GM18858 (cell line): ENCODE results near the gene OCSTAMP.

Experiments
- ATAC-seq: cut with Tn5 transposase; IDR thresholded peaks from one replicate; pipeline ENCODE4 v1.9.1; 2021; ENCODE audit not compliant: unreplicated experiment

The OCSTAMP gene, protein sequence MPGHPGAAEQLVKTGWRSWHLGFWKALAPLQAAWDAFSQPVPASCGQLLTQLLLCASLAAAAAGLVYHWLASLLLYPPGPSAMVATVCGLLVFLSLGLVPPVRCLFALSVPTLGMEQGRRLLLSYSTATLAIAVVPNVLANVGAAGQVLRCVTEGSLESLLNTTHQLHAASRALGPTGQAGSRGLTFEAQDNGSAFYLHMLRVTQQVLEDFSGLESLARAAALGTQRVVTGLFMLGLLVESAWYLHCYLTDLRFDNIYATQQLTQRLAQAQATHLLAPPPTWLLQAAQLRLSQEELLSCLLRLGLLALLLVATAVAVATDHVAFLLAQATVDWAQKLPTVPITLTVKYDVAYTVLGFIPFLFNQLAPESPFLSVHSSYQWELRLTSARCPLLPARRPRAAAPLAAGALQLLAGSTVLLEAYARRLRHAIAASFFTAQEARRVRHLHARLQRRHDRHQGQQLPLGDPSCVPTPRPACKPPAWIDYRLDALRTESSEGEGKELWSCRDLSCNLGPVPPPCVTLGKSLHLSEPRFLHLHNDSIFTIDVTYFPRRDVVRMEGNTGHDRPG

GRCh38 chr20:46550461-46550860 lies at the start of gene OCSTAMP:
Gene OCSTAMP, minus strand, starts transcription at chr20:46550654. Its CDS starts 94 bp downstream, at chr20:46550560.
- ATAC-seq: no peak

- no peak for ATAC-seq
These were observed 49.0 kb upstream of the OCSTAMP start for GRCh38 chr20:46599227-46599987.

GRCh38 chr20:46595933-46596332 lies 45.5 kb upstream of the OCSTAMP start:
- ATAC-seq: no peak

- no peak for ATAC-seq
These were observed 44.3 kb upstream of the OCSTAMP start for GRCh38 chr20:46594725-46595124.

- no peak for ATAC-seq
These were observed 42.3 kb upstream of the OCSTAMP start for GRCh38 chr20:46592580-46593362.

- no peak for ATAC-seq
These were observed 40.0 kb upstream of the OCSTAMP start for GRCh38 chr20:46590443-46590842.

DNA sequence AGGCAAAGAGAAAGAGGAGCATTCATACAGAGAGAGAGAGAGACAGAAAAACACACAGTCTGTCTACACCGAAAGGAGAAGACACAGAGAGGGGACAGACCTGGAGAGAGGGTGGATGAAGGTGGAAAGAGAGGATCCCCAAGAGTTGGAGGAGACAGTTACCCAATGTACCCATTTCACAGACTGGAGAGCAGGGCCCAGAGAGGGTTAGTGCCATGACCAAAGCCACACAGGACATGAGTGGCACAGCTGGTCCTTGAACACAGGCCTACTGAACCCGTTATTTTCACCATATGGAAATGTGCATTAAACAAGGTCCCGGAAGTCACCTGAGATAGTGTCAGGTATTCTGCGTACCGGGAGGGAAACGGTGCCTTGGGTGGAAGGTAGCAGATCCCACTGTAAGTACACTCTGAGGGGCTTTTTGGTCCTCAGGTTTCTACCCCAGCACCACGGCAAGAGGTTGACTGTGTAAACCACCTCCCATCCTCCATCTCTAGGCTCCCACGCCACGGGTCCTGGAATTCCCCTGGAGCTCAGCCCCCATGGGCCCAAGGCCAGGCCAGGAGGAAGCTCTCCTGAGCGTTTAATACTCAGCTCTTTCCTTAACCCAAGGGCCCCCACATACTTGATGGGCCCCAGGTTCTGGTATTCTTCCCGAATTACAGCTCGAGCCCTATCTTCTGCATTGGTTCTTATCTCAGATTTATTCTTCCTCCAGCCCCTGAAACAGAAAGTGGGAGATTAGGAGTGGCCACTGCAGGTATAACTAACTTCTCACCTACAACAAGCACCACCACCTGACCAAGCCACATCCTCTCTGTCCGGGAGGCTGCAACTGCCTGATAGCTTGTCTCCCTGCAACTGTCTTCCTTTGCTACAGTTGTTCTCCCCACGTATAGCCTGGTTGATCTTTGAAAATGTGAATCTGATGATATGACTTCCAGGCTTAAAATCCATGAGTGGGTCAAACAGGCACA lies 38.4 kb upstream of the OCSTAMP start:
- no peak for ATAC-seq

- no peak for ATAC-seq
These were observed 37.5 kb upstream of the OCSTAMP start for GRCh38 chr20:46587986-46588385.

DNA sequence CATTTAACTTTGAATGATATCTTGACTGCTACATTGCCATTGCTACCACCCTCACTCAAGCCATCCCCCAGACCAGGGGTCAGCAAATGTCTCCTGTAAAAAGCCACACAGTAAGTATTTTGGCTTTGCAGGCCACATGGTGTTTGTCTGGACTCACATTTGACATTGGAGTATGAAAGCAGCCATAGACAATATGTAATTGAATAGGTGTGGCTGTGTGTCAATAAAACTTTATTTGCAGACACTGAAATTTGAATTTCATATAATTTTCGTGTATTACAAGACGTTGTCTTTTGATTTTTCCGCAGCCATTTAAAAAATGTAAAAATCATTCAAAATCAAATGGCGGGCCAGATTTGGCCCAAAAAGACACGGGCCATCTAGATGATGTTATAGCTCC lies 36.3 kb upstream of the OCSTAMP start:
- no peak for ATAC-seq

DNA sequence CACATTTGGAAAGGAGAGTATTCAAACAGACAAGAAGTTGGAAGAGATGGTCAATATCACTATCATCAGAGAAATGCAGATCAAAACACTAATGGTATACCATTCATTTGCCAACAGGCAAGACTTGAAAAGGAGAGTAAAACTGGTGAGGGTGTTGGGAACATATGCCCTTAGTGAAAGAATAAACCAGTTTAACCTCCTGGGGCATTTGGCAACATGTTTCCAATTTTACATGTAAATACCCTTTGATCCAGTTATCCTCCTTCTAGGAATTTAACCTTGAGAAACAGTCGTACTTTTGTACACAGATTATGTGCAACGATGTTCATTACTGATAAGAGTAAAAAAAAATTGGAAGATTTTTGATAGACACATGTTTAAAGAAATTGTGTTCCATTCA lies 34.1 kb upstream of the OCSTAMP start:
- no peak for ATAC-seq

DNA sequence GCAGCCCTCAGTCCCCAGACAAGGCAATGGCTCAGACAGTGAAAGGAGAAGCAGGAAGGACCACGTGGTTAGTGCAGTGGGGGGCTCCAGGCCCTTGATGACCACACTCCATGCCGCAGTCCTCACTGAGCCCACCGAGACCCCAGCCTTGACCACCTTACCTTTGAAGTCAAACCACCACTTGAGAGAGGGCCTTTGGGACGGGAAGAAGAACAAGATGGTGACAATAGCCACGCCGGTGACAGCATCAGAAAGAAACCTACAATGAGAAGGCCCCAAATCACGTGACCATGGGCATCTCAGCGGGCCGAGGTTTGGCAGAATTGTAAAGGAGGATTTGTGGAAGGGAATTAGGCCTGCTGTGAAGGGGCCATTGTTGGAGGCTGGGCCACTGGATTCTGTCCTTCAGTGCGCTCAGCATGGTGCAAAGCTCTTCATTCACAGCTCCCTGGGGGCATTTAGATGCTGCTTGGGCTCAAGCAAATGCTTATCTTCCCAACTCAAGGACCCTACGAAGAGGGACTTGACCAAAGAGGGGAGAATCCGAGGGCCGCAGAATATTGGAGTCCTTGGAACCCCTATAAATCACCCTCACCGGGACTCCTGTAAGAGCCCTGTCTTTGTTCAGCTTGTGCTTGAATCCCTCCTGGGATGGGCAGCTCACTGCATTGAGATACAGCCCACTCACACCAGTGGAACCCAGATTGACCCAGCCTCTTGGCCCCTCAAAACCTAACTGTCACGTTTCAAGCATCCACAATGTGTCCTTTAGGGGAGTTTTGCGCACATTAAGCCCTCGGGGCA lies 33.2 kb upstream of the OCSTAMP start:
- ATAC-seq: no peak

DNA sequence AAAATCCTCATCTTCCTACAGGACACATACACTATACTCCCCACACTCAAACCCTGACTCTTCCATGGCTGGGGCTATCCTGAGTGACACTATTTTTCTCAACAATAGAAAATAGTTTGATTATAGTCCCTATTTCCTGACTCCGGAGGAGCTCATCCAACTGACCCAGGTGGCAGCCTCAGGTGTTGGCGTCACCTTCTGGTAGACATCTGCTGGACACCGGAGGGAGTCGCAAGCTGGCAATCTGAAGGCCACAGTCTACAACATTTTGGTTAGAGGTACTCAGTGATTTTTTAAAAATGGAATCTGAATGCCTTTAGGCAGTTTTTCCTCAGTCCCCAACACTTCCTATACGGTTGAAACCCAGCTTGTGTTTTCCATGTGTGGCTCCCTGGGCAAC lies 32.2 kb upstream of the OCSTAMP start:
- no peak for ATAC-seq

GRCh38 chr20:46581391-46581790 lies 30.9 kb upstream of the OCSTAMP start:
- ATAC-seq: no peak

DNA sequence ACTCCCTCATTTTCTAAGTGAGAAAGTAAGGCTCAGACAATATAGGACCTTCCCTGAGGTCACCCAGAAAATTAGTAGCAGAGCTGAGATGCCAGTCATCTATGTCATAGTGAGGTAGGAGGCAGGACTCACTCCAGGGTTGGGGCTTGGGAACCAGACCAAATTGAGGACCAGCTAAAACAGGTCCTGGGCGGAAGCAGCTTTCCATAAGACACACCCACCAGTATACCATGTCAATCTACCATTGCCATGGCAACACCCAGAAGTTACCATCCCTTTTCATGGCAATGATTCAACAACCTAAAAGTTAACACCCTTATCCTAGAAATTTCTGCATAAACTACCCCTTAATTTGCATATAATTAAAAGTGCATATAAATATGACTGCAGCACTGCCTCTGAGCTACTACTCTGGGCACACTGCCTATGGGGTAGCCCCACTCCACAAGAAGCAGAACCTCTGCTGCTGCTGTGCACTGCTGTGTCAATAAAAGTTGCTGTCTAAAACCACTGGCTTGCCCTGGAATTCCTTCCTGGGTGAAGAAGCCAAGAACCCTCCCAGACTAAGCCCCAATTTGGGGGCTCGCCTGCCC lies 30.3 kb upstream of the OCSTAMP start:
- no peak for ATAC-seq

DNA sequence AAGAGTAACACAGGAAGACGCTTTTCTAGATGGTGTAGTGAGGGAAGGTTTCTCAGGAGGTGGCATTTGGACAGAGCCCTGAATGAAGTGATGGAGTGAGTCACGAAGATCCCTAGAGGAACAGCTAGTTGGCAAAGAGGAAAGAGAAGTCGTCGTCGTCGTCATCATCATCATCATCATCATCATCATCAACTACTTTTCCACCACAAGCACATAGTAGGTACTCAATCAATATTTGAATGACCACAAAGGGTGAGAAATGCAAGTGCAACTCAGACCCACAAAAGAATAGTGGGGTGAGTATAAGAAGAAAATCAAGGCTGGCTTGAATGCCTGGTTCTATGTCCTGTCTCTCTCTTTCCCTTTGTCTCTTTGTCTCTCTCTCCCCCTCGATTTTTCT lies 28.3 kb upstream of the OCSTAMP start:
- ATAC-seq: no peak

DNA sequence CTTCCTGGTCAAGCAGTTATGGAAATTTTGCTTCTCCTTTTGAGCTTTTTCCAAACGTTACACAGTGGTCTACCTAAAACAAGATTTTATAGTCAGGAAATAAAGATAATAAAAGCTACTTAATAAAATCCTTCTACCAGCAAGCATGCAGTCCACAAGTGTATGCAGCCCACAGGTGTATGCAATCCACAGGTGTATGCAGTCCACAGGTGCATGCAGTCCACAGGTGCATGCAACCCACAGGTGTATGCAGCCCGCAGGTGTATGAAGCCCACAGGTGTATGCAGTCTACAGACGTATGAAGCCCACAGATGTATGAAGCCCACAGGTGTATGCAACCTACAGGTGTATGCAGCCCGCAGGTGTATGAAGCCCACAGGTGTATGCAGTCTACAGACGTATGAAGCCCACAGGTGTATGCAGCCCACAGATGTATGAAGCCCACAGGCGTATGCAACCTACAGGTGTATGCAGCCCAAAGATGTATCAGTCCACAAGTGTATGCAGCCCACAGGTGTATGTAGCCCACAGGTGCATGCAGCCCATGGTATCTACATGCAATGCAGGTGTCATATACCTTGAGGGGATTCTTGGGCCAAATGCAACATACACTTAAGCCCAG lies 26.4 kb upstream of the OCSTAMP start:
- ATAC-seq: no peak

DNA sequence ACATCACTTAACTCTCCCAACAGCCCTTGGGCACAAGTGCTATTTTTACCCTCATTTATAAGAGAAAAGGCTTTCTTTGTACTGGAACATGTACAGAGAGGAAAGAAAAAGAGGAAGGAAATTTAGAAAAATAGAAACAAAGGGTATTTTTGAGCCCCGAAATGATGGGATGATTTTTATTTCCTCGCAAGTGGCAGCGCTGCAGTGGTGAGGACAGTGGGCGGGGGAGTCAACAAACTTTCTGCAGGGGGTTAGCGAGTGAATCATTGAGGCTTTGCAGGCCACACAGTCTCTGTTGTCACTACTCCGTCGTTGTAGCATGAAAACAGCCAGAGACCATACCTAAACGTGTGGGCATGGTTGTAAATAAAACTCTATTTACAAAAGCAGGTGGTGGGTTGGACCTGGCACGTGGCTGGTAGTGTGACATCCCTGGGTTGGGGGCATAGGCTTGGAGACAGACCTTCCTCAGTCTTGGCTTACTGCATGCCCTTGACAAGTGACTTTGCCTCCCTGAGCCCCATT lies 25.5 kb upstream of the OCSTAMP start:
- ATAC-seq: no peak

- no peak for ATAC-seq
These were observed 24.9 kb upstream of the OCSTAMP start for GRCh38 chr20:46575394-46575793.
